HG02938 (cell line): ENCODE data around the gene DYNLRB1.
"Not testable (repeated sequence)": the region's sequence is repeated elsewhere in the genome, so short reads cannot be mapped to it uniquely, and the experiment has no call there.

Experiments
- ATAC-seq: cut with Tn5 transposase; IDR thresholded peaks from one replicate; pipeline ENCODE4 v1.9.1; 2021; ENCODE audit warnings: mild to moderate bottlenecking, moderate library complexity; ENCODE audit not compliant: unreplicated experiment

The DYNLRB1 gene

DNA sequence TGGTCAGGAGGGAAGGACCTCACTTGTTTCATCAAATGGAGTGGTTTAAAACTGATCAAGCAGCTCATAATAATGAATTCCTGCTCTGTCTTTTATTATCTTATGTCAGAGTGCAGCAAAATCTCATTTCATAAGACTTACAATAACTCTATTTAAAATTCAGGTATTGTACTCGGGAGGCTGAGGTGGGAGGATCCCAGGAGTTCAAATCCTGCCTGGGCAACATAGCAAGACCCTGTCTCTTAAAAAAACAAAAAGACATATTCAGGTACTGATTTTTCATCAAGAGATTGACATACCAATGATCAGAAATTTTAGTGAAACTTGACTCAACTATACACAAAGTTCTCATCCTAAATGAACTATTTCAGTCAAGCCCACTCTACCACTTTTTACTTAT is 5.6 kb upstream of the DYNLRB1 start:
- no peak for ATAC-seq

DNA sequence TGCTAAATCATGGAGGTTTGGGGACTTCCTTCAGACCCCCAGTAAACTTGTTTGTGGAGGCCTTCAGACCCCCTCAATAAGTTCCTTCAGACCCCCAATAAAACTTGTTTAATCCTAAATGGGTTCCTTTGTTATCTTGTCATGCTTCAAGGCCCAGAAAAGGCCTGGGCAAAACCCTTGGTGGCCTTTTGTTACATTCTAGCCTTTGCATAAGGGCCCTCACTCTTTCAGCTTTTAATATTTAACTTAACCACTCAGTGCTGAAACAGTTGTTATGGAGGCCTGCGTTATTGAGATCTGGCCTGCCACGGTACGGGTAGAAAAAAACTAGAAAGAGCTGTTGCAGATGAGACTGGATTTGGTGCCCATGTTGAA is 4.3 kb upstream of the DYNLRB1 start:
- ATAC-seq: no peak

DNA sequence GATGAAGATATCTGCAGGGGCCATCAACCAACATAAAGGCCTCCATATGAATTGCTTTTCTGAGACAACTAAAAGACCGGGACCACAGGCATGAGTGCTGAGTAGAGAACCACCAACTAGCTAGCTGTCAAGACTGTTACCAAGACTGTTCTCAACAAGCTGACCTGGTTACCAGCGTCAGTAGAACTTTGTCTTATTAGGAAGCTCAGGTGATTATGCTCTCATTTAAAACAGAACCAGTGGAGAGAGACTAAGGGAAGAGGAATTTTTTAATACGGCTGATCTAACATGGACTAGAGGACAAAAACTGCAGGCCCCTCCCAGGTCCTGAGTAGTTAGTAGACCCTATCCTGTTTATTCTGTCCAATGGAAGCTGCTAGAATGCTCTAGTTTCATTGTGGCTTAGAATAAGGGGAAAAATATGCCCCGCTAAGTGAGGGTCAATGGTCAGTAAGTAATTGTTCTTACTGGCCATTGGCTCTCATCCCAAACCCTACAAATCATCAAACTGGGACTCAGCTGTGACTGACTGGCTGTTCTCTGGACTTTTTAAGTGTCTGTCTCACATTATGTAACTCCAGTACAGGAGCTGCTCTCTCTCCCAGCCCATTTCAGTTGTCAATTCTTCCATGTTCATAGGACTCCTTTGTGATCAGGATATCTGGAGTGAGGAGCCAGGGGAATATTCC is 3.8 kb upstream of the DYNLRB1 start:
- ATAC-seq: no peak

- no peak for ATAC-seq
These were observed 3.2 kb upstream of the DYNLRB1 start for GRCh38 chr20:34512955-34513419.

GRCh38 chr20:34514034-34514433 is 2.2 kb upstream of the DYNLRB1 start:
- ATAC-seq: not testable (repeated sequence)

DNA sequence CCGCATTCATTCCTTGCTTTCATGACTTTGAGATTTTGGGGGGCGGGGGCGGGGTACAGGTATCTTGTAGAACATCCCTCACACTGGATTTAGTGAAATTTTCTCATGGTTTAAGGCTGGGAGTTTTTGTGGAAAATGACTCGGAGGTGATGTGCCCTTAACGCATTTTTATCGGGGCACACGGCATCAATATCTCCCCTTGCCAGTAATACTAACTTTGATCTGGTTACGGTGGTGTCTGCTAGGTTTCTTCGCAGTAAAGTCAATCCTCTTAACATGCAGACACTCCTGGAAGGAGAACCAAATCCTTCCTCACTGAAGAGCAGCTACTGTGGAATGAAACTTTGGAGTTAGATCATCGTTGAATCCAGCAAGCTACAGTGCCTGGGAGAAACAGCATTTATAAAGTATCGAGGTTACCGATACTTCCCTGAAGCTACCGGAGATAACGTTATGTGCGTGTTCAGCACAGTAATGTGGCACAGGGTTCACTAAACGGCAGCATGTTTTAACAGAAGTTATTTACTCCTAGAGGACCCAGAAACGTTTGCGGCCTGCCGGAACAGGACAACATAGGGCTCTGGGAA is 1.2 kb upstream of the DYNLRB1 start:
- no peak for ATAC-seq

DNA sequence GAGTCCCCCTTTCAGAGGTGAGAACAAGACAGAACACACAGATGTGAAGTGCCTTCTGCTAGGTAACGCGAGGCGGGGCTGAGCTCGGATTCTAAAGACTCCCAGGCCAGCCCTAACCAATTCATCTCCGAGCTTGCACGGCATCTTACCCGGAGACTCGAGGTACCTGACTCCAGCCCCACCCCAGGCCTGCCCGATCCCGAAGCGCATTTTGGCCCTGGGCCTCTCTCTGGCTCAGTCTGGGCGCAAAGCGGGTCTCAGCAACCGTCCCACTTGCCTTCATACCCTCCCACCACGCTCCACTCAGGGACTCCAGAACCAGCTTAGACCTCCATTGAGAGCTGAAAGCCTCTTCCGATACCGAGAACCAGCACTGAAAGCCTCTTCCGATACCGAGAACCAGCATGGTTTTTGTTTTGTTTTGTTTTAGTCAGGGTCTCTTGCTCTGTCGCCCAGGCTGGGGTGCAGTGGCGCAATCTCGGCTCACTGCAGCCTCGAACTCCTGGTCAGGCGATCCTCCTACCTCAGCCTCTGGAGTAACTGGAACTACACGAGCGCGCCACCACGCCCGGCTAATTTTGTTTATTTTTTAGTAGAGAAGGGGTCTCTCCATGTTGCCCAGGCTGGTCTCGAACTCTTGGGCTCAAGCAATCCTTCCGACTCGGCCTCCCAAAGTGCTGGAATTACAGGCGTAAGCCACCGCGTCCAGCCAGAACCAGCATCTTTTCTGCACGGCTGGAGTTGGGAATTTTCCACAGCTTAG is 557 bp upstream of the DYNLRB1 start:
- ATAC-seq: peak; percentile 52

DNA sequence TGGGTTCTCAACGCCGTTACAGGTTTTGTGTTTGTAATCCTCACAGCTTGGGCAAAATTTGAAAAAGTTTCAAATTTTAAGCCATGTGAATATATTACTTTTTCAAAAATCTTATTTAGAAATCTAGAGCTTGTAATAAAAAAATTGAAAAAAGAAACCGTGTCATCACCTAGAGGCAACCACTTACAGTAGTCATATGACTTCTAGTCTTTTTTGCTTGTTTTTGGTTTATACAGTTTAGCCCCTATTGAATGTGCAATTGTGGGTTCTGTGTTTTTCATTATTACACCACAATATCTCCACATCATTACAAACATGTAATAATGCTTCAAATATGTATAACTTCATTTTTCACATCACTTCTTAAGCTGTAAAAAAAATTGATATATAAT is 888 bp downstream of the DYNLRB1 start:
- ATAC-seq: no peak

- ATAC-seq: not testable (repeated sequence)
These were observed 2.6 kb downstream of the DYNLRB1 start for GRCh38 chr20:34518863-34519262.

GRCh38 chr20:34519841-34520240 is 3.6 kb downstream of the DYNLRB1 start:
- not testable (repeated sequence) for ATAC-seq

DNA sequence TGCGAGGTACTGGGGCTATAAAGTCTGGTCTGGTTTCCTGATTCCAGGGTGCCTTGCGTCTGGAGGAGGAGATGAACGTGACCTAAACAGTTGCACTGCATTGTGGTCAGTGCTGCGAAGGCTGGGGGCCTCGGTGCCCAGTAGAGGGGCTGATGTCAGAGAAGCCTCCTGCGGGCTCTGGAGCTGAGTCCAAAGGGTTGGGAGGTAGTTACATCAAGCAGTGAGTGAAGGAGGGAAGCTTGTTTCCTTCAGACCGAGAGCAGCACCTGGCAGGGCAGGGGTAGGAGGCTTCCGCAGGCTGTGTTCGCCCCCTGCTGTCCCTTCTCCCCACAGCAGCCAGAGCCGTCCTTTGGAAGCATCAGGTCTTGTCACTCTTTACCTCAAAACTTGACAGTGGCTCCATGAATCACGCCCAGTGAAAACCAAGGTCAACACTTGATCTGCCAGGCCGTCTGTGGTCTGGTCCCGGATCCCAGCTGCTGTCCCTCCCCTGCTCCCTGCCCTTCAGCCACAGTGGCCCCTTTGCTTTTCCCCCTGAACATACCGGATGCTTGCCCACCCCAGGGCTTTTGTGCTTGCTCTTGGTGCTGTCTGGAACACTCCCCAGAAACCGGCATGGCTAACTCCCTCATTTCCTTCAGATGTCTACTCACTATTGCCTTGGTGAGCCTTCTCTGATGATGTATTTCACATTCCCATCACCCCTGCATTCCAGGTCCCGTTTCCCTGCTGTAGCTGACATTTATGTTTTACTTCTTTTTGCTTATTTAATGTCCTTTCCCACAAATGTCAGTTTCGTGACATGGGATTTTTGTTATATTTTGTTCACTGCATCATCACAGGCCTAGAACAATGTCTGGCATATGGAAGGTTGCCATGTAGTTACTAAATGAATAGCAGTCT is 7.0 kb downstream of the DYNLRB1 start:
- no peak for ATAC-seq

DNA sequence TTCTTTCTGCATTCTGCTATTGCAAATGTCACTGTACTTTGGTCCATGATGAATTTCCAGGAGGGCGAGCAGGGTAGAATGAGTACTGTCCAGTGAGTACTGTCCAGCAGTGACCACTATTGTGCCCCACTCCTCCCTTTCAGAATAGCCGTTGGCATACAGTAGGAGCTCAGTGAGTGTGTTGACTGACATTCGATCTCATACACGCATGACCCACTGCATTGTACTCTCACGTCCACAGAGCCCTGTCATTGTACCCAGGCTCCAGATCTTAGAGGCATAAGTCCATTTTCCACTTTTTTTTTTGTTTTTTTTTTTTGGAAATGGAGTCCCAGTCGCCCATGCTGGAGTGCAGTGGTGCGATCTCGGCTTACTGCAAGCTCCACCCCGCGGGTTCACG is 8.2 kb downstream of the DYNLRB1 start:
- no peak for ATAC-seq

- no peak for ATAC-seq
These were observed 9.1 kb downstream of the DYNLRB1 start for GRCh38 chr20:34525342-34525708.

DNA sequence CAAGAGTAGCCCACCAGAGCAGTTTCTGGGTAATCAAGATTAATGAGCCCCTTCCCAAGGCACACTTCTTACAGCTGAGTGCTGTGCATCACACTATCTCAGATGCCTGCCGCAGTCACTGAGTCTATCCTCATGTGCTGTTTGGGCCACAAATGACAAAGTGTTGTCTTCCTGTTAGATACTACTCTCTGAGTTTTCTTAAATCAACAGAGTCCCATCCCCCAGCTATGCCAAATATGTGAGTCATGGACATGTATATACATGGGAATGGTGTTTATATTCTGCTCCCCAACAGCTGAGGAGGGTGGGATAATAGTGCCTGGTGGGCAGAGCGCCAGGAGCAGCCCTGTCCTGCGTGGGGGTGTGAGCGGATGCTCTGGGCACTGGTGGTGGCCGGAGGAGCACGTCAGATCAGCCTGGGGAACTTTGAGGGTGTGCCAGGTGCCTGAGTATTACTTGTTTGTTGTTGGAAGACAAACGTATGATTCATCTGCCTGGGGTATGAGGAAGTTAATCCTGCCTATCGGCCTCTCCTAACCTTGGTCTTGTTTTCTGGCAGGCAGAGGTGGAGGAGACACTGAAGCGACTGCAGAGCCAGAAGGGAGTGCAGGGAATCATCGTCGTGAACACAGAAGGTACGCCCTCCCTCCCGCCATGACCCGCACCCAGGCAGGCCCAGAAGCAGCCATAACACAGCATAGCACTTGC is 9.6 kb downstream of the DYNLRB1 start:
- ATAC-seq: no peak

DNA sequence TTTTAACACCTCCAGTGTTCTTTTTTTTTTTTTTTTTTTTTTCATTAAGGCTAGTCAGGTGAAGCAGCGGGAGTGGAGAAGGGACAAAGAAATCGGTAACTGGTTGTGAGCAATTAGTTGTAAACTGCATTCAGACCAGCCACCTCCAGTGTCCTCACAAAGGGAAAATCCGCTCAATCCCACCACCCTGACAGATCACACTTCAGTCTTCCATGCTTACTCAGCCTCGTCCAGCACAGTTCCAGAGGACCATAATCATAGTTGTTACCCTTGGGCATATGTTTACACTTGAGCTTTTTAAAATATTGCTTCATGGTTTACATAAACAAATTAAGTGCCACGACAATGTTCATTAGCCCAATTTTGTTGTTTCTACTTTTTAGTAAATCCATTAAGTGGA is 10.2 kb downstream of the DYNLRB1 start:
- no peak for ATAC-seq

- ATAC-seq: no peak
These were observed 10.8 kb downstream of the DYNLRB1 start for GRCh38 chr20:34527016-34527415.

GRCh38 chr20:34528921-34529297 is 12.7 kb downstream of the DYNLRB1 start:
- no peak for ATAC-seq

GRCh38 chr20:34529742-34530141 is 13.5 kb downstream of the DYNLRB1 start:
- no peak for ATAC-seq

DNA sequence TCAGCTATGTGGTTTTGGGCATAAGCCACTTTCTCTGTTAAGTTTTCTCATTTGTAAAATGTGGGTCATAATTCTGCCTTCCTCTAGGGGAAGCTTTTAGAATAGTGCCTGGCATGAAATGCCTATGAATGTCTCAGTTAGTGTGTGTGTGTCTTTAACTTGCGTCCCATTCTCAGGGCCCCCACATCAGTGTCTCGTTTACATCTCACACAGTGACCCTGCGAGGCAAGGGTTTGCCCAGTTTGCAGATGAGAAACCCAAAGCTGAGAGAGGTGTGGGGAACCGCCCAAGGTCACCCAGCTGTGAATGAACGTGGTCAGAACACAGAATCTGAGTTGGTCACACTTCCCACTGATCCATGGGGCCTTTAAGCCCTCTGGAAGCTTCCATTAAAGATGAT is 14.1 kb downstream of the DYNLRB1 start:
- no peak for ATAC-seq

DNA sequence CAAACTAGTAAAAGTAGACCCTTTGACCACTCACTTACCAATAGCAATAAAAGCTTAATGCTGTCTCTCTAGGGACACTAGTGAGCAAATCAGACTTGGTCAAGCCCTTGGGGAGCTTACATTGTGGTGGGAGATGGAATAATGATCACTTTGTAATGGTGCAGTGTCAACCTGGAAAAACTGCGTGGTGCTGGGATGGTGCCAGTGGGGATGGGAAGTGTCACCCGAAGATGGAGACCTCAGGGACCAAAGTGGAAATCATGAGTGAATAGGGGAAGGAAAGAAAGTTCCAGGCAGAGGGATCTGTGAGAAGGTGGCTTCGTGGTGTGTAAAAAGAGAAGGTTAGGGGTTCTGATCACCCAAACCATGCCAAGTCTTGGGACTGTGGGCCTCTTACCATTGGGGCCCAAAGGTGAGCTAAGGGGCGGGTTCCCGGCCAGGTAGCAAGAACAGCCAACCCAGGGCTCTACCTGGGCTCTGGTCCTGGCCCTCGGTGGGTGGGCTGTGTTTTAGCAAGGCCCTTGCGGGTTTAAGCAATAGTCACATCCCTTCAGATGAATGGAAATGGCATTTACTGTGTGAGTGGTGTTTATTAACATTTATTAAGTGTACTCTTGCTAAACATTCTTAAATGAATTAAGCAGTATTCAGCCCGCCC is 15.5 kb downstream of the DYNLRB1 start:
- no peak for ATAC-seq
